ENCODE measurements around the gene SLC26A1.

DNA sequence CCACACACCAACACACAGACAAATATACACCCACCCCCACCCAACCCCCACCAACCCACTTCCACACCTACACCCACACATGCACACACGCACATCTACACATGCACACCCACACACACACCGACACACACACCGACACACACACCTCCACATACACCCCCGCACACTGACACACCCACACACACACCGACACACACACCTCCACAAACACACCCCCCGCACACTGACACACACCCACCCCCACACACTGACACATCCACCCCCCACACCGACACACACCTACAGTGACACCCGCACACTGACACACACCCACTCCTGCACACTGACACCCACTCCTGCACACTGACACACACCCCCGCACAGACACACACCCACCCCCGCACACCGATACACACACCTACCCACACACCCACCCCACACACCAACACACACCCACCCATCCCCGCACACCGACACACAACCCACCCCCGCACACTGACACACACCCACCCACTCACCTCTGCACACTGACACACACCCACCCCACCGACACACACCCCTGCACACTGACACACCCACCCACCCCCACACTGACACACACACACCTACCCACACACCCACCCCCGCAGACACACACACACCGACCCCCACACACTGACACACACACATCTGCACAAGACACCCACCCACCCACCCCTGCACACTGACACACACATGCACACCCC, 49.3 kb upstream of the SLC26A1 start:
- TF ChIP-seq CTCF (IDR thresholded peaks at IDR 0.05) = no peak
- no peak for TF ChIP-seq POLR2A (IDR thresholded peaks at IDR 0.05)
- no peak for TF ChIP-seq POLR2AphosphoS5 (IDR thresholded peaks at IDR 0.05)

Data from gastroesophageal sphincter (tissue), 3 donors.